DND-41 (cell line): Measurements from ENCODE around the gene RECK.
"Not testable (repeated sequence)": the region's sequence is repeated elsewhere in the genome, so short reads cannot be mapped to it uniquely, and the experiment has no call there.

ENCODE experiments used
- ATAC-seq: fragments of 200-7000 bp; cut with Tn5 transposase; 3 replicates; pipeline ENCODE4 v1.9.1; 2021; ENCODE audit warnings: low read depth; ENCODE audit not compliant: insufficient read depth
- DNase-seq: peaks from one replicate; pipeline ENCODE4 v3.0.0-alpha.2; 2020
- H2AFZ ChIP-seq: 2 replicates; pipeline ENCODE4 v1.6.0; 2012; ENCODE audit warnings: low read depth, low read length
- H3K27ac ChIP-seq: 2 replicates; pipeline ENCODE4 v1.5.1; 2012; ENCODE audit warnings: low read length, inconsistent platforms
- H3K27me3 ChIP-seq: fragments of 200-600 bp; sonication (generic); 2 replicates; pipeline ENCODE4 v1.6.0; 2012; ENCODE audit warnings: low read length, mild to moderate bottlenecking, inconsistent platforms; ENCODE audit not compliant: insufficient read depth, poor library complexity
- H3K36me3 ChIP-seq: 2 replicates; pipeline ENCODE4 v1.5.1; 2012; ENCODE audit warnings: low read length, inconsistent platforms; ENCODE audit not compliant: insufficient read depth
- H3K4me1 ChIP-seq: 2 replicates; pipeline ENCODE4 v1.5.1; 2012; ENCODE audit warnings: mild to moderate bottlenecking, low read length; ENCODE audit not compliant: insufficient read depth
- H3K4me2 ChIP-seq: 2 replicates; pipeline ENCODE4 v1.6.0; 2012; ENCODE audit warnings: mild to moderate bottlenecking, moderate library complexity, low read length, inconsistent platforms; ENCODE audit not compliant: insufficient read depth
- H3K4me3 ChIP-seq, 2 experiments: fragments of 200-600 bp in 1 of 2; shearing (Covaris generic) in 1 of 2; 2 replicates each; pipeline ENCODE4 v1.5.1; 2012 to 2016; ENCODE audit warnings: inconsistent platforms in 2 of 2, low read length in 2 of 2, mild to moderate bottlenecking in 2 of 2, low read depth in 1 of 2, moderate library complexity in 1 of 2
- H3K79me2 ChIP-seq: 2 replicates; pipeline ENCODE4 v1.6.0; 2012; ENCODE audit warnings: low read length, inconsistent platforms; ENCODE audit not compliant: insufficient read depth
- H3K9ac ChIP-seq: 2 replicates; pipeline ENCODE4 v1.6.0; 2012; ENCODE audit warnings: low read depth, mild to moderate bottlenecking, inconsistent platforms, low read length, moderate library complexity
- H3K9me3 ChIP-seq: 2 replicates; pipeline ENCODE4 v1.5.1; 2012; ENCODE audit warnings: low read length, moderate library complexity, mild to moderate bottlenecking, inconsistent platforms; ENCODE audit not compliant: insufficient read depth, severe bottlenecking
- H4K20me1 ChIP-seq: 2 replicates; pipeline ENCODE4 v1.6.0; 2012; ENCODE audit warnings: low read length; ENCODE audit not compliant: insufficient read depth
- EZH2 ChIP-seq: IDR thresholded peaks from 3 replicates; pipeline ENCODE4 v1.6.1; 2012; ENCODE audit warnings: borderline replicate concordance, low read depth, mild to moderate bottlenecking, moderate library complexity, low read length, inconsistent platforms; ENCODE audit not compliant: severe bottlenecking
- TF ChIP-seq, protein P1 (sequence below): IDR thresholded peaks from 2 replicates; pipeline ENCODE4 v1.5.1; 2012; ENCODE audit warnings: borderline replicate concordance, low read length, moderate library complexity, mild to moderate bottlenecking; ENCODE audit not compliant: poor library complexity, severe bottlenecking; ENCODE audit errors: extremely low read depth

Gene RECK

DNA sequence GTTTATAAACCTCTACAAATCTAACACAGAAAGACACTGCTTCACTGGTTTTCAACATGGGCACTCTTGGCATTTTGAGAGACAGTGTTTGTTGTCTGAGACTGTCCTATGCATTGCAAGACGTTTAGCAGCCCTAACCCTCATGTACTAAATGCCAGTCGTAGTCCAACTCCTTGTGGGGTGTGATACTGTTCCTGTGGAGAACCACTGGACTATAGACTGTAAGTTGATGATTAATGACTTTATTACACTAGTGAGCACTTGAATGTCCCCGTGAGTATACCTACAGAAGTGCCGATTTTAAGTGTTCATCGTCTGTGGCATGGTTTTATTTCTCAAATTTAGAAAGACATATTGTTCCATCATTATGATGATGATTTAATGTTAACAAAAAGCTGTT lies 46.2 kb downstream of the RECK start:
- no peaks in the 10 kb centered on the region for H4K20me1 ChIP-seq
- H3K4me2 ChIP-seq, result no peak overlapping the region
- no peak overlapping the region for H3K27ac ChIP-seq
- H3K4me1 ChIP-seq, result no peaks in the 10 kb centered on the region
- TF ChIP-seq, protein P1, sequence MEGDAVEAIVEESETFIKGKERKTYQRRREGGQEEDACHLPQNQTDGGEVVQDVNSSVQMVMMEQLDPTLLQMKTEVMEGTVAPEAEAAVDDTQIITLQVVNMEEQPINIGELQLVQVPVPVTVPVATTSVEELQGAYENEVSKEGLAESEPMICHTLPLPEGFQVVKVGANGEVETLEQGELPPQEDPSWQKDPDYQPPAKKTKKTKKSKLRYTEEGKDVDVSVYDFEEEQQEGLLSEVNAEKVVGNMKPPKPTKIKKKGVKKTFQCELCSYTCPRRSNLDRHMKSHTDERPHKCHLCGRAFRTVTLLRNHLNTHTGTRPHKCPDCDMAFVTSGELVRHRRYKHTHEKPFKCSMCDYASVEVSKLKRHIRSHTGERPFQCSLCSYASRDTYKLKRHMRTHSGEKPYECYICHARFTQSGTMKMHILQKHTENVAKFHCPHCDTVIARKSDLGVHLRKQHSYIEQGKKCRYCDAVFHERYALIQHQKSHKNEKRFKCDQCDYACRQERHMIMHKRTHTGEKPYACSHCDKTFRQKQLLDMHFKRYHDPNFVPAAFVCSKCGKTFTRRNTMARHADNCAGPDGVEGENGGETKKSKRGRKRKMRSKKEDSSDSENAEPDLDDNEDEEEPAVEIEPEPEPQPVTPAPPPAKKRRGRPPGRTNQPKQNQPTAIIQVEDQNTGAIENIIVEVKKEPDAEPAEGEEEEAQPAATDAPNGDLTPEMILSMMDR, result no peak
- TF ChIP-seq EZH2, result no peak
- DNase-seq (no peak), ATAC-seq (no peak)
- H3K4me3 ChIP-seq, result no peak overlapping the region
- no peaks in the 10 kb centered on the region; the same call in 1 of the 2 replicates for H3K36me3 ChIP-seq
- no peak overlapping the region for H3K9ac ChIP-seq
- no peak overlapping the region for H2AFZ ChIP-seq
- H3K79me2 ChIP-seq, result no peaks in the 10 kb centered on the region
- H3K9me3 ChIP-seq, result no peaks in the 10 kb centered on the region
- no peaks in the 10 kb centered on the region for H3K27me3 ChIP-seq

DNA sequence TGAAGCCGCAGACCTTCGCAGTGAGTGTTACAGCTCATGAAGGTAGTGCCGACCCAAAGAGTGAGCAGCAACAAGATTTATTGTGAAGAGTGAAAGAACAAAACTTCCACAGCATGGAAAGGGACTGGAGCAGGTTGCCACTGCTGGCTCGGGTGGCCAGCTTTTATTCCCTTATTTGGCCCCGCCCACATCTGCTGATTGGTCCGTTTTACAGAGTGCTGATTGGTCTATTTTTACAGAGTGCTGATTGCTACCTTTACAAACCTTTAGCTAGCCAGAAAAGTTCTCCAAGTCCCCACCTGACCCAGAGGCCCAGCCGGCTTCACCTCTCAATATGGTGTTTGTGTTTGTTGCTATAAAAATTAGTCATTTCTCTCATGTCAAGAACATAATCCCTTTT lies 49.7 kb downstream of the RECK start:
- ATAC-seq (no peak), DNase-seq (no peak)
- TF ChIP-seq EZH2, result no peak
- TF ChIP-seq, protein P1, result no peak
- H3K9me3 ChIP-seq, result no peaks in the 10 kb centered on the region
- H3K4me1 ChIP-seq, result no peaks in the 10 kb centered on the region
- no peak overlapping the region for H3K27ac ChIP-seq
- H2AFZ ChIP-seq, result no peak overlapping the region
- no peak overlapping the region for H3K9ac ChIP-seq
- H3K4me3 ChIP-seq, result no peak overlapping the region
- no peaks in the 10 kb centered on the region; the same call in 1 of the 2 replicates for H3K36me3 ChIP-seq
- no peaks in the 10 kb centered on the region for H3K27me3 ChIP-seq
- no peak overlapping the region for H3K4me2 ChIP-seq
- no peaks in the 10 kb centered on the region for H3K79me2 ChIP-seq
- H4K20me1 ChIP-seq, result no peaks in the 10 kb centered on the region

DNA sequence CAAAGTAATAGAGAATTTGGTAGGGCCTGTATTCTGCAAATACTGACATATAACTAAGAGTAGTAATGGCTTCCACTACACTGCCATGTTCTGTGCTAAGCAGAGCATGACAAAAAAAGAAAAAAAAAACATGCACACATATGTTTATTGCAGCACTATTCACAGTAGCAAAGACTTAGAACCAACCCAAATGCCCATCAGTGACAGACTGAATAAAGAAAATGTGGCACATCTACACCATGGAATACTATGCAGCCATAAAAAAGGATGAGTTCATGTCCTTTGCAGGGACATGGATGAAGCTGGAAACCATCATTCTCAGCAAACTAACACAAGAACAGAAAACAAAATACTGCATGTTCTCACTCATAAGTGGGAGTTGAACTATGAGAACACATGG lies 50.3 kb downstream of the RECK start:
- H3K27me3 ChIP-seq, DNase-seq, H3K79me2 ChIP-seq, ATAC-seq, H3K4me1 ChIP-seq, H3K4me2 ChIP-seq, H3K4me3 ChIP-seq, H3K9ac ChIP-seq, H3K36me3 ChIP-seq, H2AFZ ChIP-seq, H3K27ac ChIP-seq, H4K20me1 ChIP-seq, H3K9me3 ChIP-seq: not testable (repeated sequence)

DNA sequence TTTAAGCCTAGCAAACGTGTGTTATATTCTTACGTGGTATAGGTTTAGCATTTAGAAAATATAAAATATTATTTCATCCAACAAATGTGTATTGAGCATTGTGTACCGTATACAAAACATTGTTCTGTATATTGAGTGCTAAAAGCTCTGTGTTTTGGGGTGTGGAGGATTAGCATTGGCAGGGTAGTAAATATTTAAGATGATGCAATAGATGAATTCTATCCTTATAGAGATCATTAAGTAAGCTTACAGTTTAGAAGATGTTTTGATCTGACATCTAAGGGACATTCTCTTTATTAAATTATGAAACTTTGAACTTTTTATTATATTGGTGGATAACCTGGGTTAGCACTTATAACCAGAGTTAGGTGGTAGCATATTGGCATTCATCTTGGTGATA lies 51.3 kb downstream of the RECK start:
- no peak for DNase-seq
- no peaks in the 10 kb centered on the region for H4K20me1 ChIP-seq
- no peaks in the 10 kb centered on the region for H3K4me1 ChIP-seq
- ATAC-seq, result no peak
- no peaks in the 10 kb centered on the region for H3K9me3 ChIP-seq
- no peak overlapping the region for H3K9ac ChIP-seq
- H3K79me2 ChIP-seq, result no peaks in the 10 kb centered on the region
- no peaks in the 10 kb centered on the region; the same call in 1 of the 2 replicates for H3K36me3 ChIP-seq
- TF ChIP-seq EZH2, result no peak
- TF ChIP-seq, protein P1, result no peak
- no peak overlapping the region for H3K4me2 ChIP-seq
- no peak overlapping the region for H2AFZ ChIP-seq
- no peak overlapping the region for H3K27ac ChIP-seq
- H3K27me3 ChIP-seq, result no peaks in the 10 kb centered on the region
- no peak overlapping the region for H3K4me3 ChIP-seq
